NCI-H2081 (cell line): ENCODE results near the gene GRAMD1A.
"Not testable (repeated sequence)": the region's sequence is repeated elsewhere in the genome, so short reads cannot be mapped to it uniquely, and the experiment has no call there.

Experiments used
- DNase-seq, 2 experiments: peaks; one replicate each; lab custom pipeline; 2025; lab: John Stamatoyannopoulos, UW

Gene GRAMD1A

DNA sequence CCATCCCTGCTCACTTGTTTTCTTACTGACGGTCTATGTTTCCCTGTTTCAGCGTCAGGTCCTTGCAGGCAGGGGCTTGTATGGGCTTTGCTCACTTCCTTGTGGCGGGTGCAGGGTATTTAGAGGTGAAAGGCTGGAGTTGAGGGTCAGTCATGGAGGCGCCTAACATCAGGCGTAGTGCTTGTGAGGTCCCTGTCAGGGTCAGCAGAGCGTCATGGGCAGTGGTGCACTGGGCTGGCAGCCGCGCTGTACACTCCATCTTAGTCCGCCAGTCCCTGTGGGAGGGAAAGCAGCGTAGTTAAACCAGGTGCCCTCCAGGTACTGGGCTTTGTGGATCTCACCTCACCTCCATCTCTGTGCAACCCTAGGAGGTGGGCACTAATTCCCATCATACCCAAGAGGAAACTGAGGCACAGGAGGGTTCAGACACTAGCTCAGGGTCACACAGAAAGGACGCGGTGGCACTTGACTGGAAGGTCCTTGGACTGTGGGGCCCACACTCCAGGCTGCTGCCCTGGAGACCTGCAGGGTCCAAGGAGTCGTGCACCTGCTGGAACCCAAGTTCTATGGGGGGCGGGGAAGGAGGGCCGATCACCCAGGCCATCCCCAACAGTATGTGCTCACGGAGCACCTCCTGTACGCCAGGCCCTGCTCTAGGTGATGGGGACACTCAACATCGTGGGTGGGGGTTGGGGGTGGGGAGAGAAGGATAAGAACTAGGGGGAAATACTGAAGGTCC is 4.6 kb downstream of the GRAMD1A start:
- no peak for DNase-seq

DNA sequence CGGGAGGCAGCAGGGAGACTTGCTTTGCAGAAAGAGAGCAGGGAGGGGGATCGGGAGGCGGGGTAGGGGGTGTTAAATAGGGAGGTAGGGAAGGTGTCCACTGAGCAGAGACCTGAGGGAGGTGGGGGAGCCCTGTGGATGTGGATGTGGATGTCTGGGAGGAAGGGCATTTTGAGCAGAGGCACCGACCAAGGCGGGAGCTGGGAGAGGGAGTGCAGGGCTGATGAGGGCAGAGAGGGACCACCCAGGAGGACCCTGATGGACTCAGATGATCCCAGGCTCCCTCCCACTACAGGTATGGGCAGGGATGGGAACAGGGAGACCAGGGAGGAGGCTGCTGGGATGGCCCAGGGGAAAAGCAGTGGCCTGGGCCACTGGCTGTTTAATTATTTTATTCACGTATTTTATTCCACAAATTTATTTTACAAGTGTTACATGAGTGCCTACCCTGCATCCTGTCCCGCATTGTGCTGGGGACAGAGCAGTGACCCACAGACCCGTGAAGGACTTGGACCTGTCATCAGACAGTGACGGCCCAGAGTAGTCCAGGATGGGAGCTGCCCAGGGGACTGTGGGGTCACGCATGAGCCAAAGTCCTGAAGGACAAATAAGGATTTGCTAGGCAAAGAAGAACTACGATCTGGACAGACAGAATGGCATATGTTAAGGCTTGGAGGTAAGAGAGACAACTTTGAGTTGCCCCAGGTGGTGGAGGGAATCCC is 5.3 kb downstream of the GRAMD1A start:
- no peak for DNase-seq

DNA sequence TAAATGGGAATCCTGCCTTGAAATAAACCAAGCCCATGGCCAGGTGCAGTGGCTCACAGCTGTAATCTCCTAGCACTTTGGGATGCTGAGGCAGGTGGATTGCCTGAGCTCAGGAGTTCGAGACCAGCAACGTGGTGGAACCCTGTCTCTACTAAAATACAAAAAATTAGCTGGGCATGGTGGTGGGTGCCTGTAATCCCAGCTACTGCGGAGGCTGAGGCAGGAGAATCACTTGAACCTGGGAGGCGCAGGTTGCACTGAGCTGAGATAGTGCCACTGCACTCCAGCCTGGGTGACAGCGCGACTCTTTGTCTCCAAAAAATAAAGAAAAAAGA is 5.9 kb downstream of the GRAMD1A start:
- not testable (repeated sequence) for DNase-seq

DNA sequence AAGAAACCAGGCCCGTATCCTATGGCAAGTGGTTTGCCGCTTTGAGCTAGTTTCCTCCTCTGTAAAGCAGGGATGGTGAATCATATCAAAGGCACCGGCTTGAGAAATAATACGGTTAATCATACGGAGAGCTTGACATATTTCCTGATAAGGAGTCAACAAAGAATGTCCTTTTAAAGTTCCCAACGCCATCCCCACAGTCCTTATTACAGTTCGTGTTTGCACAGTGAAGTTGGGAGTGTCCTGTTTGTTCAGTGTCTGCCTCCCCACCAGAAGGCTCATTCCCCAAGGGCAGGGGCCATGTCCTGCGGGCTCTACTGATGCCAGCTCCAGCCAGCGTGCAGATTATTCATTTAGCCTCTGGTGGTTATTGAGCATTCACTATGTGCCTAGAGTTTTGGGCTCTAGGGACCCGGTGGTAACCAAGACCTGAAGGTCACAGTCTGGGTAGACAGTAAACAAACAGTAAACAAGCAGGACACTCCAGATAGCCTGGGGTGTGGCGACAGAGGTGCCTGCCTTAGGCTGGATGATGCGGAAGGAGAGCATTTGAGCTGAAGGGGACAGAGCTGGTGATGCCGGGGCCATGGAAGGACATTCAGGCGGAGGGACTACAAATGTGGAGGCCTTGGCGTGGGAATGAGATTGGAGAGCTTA is 6.3 kb downstream of the GRAMD1A start:
- DNase-seq, result no peak

DNA sequence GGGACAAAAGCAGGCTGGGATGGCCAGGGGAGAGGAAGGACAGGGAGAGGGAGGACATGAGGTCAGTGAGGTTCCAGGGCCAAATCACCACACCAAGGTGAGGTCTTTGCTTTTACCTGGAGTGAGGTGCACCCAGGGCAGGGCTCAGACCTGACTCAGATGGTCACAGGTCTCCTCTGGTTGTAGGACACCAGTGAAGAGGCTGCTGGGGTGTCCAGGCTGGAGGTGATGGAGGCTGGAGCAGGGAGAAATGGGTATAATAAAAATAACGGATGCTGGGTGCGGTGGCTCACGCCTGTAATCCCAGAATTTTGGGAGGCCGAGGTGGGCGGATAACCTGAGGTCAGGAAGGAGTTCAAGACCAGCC is 6.9 kb downstream of the GRAMD1A start:
- DNase-seq, result no peak

DNA sequence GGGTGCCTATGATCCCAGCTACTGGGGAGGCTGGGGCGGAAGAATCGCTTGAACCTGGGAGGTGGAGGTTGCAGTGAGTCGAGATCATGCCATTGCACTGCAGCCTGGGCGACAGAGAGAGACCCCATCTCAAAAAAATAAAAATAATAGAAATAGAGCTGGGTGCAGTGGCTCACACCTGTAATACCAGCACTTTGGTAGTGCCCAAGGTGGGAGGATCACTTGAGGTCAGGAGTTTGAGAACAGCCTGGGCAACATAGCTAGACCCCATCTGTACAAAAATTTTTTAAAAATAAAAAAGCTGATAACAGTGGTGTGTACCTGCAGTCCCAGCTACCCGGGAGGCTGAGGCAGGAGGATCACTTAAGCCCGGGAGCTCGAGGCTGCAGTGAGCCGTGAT is 7.3 kb downstream of the GRAMD1A start:
- DNase-seq, result not testable (repeated sequence)

DNA sequence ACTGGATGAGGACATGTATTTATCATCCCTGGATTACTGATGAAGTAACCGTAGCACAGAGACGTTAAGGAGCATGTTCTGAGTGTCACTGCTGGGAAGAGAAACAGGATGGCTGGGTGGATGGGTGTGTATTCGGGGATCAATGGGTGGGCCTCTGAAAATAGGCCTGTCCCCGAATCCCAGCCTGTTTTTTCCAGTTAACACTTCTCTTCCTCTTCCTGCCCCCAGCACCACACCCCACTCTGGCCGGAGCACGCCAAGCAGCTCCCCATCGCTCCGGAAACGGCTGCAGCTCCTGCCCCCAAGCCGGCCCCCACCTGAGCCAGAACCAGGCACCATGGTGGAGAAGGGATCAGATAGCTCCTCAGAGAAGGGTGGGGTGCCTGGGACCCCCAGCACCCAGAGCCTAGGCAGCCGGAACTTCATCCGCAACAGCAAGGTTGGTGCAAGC is 8.8 kb downstream of the GRAMD1A start:
- DNase-seq, result no peak

DNA sequence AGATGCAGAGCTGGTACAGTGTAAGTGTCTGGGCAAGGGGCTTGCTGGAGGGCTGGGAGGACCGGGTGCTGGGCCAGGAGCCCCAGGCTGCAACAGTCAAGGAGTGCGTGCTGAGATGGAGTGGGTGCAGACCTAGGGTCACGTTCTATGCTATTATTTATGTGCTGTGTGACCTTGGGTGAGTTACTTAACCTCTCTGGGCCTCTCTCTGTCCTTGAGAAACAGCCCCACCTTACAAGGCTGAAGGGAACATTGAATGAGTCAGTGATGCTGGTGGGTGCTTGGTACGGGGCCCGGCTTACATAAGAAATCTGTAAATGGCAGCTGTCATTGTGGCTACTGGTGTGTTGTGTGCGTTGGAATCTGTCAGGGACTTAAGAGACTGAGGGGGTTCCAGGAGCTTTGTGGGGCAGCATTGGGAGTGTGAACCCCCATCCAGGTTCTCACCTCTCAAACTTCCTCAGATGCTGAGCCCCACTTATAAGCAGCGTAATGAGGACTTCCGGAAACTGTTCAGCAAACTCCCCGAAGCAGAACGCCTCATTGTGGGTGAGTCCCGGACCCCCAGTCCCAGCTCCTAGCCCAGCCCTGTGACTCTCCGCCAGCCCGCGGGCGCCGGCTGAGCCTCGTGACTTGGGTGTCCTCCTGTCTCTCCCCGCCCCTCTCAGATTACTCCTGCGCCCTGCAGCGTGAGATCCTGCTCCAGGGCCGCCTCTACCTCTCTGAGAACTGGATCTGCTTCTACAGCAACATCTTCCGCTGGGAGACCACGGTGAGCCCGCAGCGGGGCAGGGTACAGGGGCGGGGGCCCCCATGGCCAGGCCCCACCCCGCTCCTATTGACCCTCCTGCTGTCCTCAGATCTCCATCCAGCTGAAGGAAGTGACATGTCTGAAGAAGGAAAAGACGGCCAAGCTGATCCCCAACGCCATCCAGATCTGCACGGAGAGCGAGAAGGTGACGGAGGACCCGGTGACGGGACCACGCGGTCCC is 9.6 kb downstream of the GRAMD1A start:
- DNase-seq, result no peak

DNA sequence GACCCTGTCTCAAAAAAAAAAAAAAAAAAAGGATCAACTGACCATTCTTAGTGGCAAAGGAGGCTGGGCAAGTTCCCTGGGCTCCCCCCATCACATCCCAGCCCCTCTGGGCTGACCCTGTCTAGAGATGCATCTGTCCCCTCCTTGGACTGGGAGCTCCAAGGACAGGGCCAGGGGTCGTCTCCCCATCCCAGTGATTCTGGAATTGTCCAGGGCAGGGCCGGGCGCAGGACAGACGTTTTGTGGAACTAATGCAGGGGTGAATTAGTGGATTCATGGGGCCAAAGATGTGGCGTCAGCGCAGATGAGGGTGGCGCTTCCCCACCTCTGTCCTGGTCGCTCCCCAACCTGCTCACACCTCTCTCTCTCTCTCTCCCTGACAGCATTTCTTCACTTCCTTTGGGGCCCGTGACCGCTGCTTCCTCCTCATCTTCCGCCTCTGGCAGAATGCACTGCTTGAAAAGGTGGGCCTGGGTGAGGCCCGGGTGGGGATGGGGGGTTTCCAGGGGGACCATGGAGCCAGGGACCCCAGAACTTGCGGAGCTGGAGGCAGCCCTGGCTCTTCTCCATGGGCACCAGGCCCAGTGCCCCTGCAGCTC is 11.1 kb downstream of the GRAMD1A start:
- DNase-seq, result no peak

DNA sequence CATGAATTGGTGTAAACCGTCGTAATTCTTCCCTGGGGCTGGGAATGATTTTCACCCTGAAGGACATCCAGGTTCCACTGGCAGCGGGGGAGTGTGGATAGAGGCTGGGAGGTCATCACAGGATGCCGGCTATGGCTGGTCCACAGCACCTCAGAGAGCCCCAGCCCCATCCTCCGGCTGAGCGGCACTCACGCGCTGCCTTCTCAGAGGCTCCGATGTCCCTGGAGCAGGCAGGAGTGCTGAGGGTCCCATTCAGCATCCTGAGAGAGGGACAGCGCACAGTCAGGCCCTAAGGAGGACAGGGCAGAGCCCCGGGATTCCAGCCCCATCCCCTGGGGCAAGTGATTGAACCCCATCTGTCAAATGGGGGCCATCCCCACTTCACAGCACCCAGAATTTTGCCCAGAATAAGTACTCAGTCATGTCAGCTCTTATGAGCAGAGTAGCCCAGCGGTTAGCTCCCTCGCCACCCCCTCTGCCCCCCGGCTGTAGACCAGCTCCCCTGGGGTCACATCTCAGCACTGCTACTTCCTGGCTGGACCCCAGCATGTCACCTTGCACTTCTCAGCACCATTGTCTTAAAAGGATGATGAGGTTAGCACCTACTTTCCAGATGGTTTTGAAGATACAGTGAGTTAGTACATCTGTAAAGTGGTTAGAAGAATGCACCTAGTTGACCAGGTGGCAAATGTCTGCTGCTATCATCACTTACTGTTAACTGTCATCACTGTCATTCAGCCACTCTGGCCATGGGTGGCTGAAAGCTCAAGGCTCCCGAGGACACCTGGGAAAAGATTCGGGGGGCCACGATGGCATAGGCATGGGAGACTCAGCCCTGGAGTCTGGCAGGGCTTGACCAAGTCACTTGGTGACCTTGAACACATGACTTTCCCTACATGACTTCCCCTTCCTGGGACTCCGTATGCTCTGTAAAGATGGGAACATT is 11.9 kb downstream of the GRAMD1A start:
- DNase-seq, result no peak

DNA sequence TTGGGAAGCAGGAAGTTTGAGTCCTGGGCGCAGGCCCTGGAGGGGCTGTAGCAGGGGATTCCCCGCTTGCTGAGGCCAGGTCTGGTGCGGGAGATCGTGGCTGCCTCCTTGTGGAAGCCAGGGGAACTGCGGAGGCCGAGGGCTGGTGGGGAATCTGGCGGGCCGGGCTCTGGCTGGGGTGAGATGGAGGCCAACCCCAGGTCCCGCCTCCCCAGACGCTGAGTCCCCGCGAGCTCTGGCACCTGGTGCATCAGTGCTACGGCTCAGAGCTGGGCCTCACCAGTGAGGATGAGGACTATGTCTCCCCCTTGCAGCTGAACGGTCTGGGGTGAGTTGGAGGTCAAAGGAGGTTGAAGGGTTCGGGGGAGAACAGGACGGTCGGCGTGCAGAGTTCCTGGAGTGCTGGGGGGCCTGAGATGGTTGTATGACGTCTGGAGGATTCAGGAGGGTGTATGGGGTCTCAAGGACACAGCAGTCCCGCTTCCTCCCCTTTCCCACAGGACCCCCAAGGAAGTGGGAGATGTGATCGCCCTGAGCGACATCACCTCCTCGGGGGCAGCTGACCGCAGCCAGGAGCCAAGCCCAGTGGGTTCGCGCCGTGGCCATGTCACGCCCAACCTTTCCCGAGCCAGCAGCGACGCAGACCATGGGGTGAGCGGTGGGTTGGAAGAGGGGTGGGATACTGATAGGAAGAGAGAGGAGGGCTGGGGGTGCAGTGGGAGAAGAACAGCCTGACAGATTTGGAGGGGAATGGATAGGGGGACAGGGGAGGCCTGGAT is 13.1 kb downstream of the GRAMD1A start:
- DNase-seq, result no peak

DNA sequence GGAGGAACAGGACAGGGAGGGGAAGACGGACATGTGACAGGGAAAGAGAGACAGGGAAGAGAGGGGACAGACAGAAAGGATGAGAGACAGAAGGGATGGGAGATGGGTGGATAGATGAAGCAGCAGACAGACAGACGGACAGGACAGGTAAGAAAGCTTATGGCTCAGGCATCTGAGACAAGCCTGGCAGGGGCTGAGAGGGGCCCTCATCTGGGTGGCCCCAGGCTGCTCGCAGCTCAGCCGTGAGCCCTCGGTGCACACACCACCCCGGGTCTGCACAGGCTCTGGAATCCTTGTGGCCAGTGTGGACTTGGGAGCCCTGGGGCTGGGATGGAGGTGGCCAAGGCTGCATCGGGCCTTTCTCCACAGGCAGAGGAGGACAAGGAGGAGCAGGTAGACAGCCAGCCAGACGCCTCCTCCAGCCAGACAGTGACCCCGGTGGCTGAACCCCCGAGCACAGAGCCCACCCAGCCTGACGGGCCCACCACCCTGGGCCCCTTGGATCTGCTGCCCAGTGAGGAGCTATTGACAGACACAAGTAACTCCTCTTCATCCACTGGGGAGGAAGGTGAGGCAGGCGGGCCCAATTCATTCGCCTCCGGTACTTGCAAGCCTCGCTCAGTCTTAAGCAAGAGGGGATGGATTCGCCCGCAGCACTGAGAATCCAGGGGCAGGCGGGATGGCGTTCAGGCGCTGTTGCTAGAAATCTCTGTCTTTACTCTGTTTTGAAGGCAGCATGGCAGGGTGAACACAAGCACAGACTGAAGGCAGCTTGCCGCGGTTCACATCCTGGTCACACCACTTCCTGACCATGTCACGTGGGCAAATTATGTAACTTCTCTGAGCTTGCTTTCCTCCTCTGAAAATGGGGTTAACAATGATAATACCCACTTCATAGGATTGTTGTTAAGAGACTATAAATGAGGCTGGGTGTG is 14.0 kb downstream of the GRAMD1A start:
- DNase-seq, result no peak

DNA sequence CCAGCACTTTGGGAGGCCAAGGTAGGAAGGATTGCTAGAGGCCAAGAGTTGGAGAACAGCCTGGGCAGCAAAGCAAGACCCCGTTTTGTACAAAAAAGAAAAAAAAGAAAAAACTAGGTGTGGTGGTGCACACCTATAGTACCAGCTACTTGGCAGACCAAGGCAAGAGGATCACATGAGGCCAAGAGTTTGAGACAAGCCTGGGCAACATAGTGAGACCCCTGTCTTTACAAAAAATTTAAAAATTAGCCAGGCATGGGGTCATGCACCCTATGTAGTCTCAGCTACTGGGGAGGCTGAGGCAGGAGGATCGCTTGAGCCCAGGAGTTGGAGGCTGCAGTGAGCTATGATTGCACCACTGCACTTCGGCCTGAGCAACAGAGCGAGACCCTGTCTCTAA is 14.7 kb downstream of the GRAMD1A start:
- not testable (repeated sequence) for DNase-seq

DNA sequence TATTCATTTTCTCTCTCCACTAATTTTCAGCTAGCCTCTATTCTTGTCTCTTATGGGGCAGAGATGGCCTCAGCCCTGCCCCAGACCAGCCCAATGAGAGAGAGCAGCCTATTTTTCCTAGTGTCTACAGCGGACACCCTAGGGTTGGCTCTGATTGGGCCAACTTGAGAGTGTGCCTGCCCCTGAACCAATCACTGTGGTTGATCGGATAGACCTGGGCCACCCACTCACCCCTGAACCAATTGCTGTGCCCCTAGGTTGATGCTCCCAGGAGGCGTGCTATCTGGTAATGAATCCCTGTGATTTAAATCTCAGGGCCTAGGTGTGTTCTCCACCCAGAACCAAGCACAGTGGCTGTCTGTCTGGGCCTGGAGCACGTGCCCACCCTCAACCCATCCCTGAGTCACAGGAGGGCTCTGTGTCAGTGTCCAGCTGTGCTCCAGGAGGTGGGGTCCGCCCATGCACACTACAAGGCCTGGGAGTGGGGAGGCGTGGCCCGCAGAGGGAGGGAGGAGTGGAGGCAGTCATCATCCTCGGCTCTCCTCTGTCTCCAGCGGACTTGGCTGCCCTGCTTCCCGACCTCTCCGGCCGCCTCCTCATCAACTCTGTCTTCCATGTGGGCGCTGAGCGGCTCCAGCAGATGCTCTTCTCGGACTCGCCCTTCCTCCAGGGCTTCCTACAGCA is 15.3 kb downstream of the GRAMD1A start:
- no peak for DNase-seq

DNA sequence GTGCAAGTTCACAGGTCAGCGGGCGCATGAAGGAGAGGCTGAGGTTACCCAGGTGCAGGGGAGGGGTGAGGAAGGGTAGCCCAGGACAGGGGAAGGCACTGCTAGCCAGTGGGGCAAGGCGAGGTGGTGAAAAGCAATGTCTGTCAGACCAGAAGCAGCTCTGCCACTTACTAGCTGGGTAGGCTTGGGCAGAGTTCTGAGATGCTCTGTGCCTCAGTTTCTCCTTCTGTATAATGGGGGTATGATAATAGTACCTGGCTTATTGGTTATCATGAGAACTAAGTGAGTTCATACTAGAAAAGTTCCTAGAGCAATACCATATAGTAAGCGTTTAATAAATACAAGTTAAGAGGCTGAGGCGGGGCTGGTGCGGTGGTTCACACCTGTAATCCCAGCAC is 15.8 kb downstream of the GRAMD1A start:
- DNase-seq, result no peak

DNA sequence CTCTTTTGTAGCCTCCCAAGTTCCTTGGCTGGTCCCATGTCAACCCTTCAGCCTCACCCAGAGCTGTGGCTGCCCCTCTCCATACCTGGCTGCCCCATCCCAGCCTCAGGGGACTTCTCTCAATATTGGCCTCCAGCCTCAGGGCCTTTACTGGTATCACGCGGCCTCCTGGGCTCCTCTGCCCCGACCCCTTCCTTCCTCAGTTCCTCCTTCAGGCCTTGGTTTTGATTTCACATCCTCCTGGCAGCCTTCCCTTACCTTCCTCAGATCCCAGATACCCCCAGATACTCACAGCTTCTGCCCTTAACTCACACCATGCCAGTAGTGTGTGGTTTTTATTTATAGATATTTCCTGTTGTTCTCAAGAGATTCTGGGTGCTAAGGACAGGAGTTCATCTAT is 17.4 kb downstream of the GRAMD1A start:
- no peak for DNase-seq

DNA sequence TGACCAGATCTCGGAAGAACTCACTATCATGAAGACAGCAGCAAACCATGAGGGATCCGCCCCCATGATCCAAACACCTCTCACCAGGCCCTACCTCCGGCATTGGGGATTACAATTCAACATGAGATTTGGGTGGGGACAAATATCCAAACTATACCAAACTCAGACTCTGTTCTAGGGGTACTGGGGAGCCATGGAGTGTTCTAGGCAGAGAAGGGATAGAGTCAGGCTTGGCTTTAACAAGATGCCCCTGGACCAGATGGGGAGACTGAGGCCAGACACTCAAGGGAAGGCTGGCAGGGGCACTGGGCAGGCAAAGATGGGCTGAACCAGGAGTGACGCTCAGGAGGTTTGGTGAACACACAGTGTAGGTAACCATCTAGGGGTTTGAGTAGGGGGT is 18.3 kb downstream of the GRAMD1A start:
- no peak for DNase-seq

DNA sequence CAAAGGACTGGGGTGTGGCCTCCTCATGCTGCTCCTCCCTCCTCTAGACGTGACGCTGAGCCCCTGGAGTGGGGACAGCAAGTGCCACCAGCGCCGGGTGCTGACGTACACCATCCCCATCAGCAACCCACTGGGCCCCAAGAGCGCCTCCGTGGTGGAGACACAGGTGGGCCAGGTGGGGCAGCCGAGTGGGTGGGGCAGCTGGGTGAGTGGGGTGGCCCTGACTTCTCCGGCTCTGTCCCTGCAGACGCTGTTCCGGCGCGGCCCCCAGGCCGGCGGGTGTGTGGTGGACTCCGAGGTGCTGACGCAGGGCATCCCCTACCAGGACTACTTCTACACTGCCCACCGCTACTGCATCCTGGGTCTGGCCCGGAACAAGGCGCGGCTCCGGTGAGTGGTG is 19.0 kb downstream of the GRAMD1A start:
- no peak for DNase-seq
